Activated CD8-positive, alpha-beta memory T cell treated with anti-CD3 and anti-CD28 coated beads, Interleukin-2, amount 50 U/mL, for 24 hours (primary cell): Measurements from ENCODE around the gene SPIRE2.
"Not testable (repeated sequence)": the region's sequence is repeated elsewhere in the genome, so short reads cannot be mapped to it uniquely, and the experiment has no call there.

Experiments used
- DNase-seq: peaks from one replicate; pipeline ENCODE4 v3.0.0-alpha.2; 2020; ENCODE audit errors: extremely low read depth

SPIRE2 gene

GRCh38 chr16:89806589-89807193 is 21.6 kb upstream of the SPIRE2 start:
- DNase-seq: not testable (repeated sequence)

GRCh38 chr16:89808475-89808874 is 19.8 kb upstream of the SPIRE2 start:
- DNase-seq: no peak

GRCh38 chr16:89811321-89811720 is 17.0 kb upstream of the SPIRE2 start:
- no peak for DNase-seq

GRCh38 chr16:89815639-89816348 is 12.5 kb upstream of the SPIRE2 start:
- no peak for DNase-seq

- DNase-seq: not testable (repeated sequence)
These were observed 9.3 kb upstream of the SPIRE2 start for GRCh38 chr16:89818851-89819403.

GRCh38 chr16:89819448-89819847 is 8.8 kb upstream of the SPIRE2 start:
- not testable (repeated sequence) for DNase-seq

- DNase-seq: no peak
These were observed 6.7 kb upstream of the SPIRE2 start for GRCh38 chr16:89821438-89822187.

- no peak for DNase-seq
These were observed 5.8 kb upstream of the SPIRE2 start for GRCh38 chr16:89822188-89823086.

GRCh38 chr16:89823087-89823823 is 5.0 kb upstream of the SPIRE2 start:
- no peak for DNase-seq

GRCh38 chr16:89823824-89824148 is 4.5 kb upstream of the SPIRE2 start:
- DNase-seq: not testable (repeated sequence)

- DNase-seq: no peak
These were observed 1.5 kb upstream of the SPIRE2 start for GRCh38 chr16:89826531-89827382.

- no peak for DNase-seq
These were observed 684 bp upstream of the SPIRE2 start for GRCh38 chr16:89827383-89828198.

- no peak for DNase-seq
These were observed 775 bp downstream of the SPIRE2 start for GRCh38 chr16:89828870-89829629.

- no peak for DNase-seq
These were observed 1.6 kb downstream of the SPIRE2 start for GRCh38 chr16:89829630-89830437.

GRCh38 chr16:89831810-89832328 is 3.6 kb downstream of the SPIRE2 start:
- no peak for DNase-seq

GRCh38 chr16:89833664-89834363 is 5.5 kb downstream of the SPIRE2 start:
- DNase-seq: not testable (repeated sequence)
